Ovary (tissue), 9 donors: ENCODE results near the gene SYT2. TPM values are rescaled to one million over a fixed set of nuclear protein-coding genes. Genes with fewer than 3 reads are reported as not detected.
"Not testable (repeated sequence)": the region's sequence is repeated elsewhere in the genome, so short reads cannot be mapped to it uniquely, and the experiment has no call there.

Source experiments
- DNase-seq, 5 donors: peaks; one replicate each; pipeline ENCODE4 v3.0.0-alpha.2; 2019 to 2020
- H3K27ac ChIP-seq, 2 donors: fragments of 200-600 bp; one replicate each; pipeline versions ENCODE4 v1.5.1 to v1.8.0; 2019 to 2022
- H3K27me3 ChIP-seq: fragments of 200-600 bp; one replicate; pipeline ENCODE4 v1.8.0; 2022
- H3K36me3 ChIP-seq: fragments of 200-600 bp; sonication (generic); one replicate; pipeline ENCODE4 v1.5.1; 2019
- H3K4me1 ChIP-seq: one replicate; pipeline ENCODE4 v1.8.1; 2013; ENCODE audit warnings: mild to moderate bottlenecking, moderate library complexity; ENCODE audit not compliant: insufficient read depth
- H3K4me3 ChIP-seq: fragments of 200-600 bp; sonication (generic); one replicate; pipeline ENCODE4 v1.5.1; 2017
- H3K9me3 ChIP-seq, 2 donors: fragments of 200-600 bp in 1 of 2; sonication (generic) in 1 of 2; one replicate each; pipeline versions ENCODE4 v1.5.1 to v1.8.1; 2013 to 2019; ENCODE audit warnings: mild to moderate bottlenecking in 1 of 2, moderate library complexity in 1 of 2
- CTCF ChIP-seq, 3 donors: fragments of 450-650 bp in 2 of 3; fragments of 200-600 bp in 1 of 3; IDR thresholded peaks; one replicate each; pipeline versions ENCODE4 v1.5.1 to v1.8.0; 2016 to 2022; ENCODE audit warnings: antibody characterized with exemption in 3 of 3, mild to moderate bottlenecking in 1 of 3
- EP300 ChIP-seq: sonication (generic); formaldehyde crosslinking; IDR thresholded peaks from one replicate; pipeline ENCODE4 v1.6.1; 2017; ENCODE audit warnings: antibody characterized with exemption
- POLR2A ChIP-seq: fragments of 450-650 bp; IDR thresholded peaks from one replicate; pipeline ENCODE4 v1.6.1; 2017; ENCODE audit warnings: antibody characterized with exemption, mild to moderate bottlenecking, moderate library complexity
- WGBS, 3 donors: extraction: QIAGEN DNeasy Blood & Tissue Kit in 1 of 3; methylation state at CpG; one replicate each; pipeline versions ENCODE4 v1.1.5 to v1.1.7; 2013 to 2017; 5-methylcytosine and 5-hydroxymethylcytosine counted together
- intact Hi-C, 4 donors: fragments of 100-400 bp; cut with DNase I; formaldehyde crosslinking; loops; one replicate each; pipeline versions ENCODE4 v1.11.0 to v1.15.1; 2022 to 2023
- polyA plus RNA-seq, 2 donors: library from polyadenylated mRNA; stranded (reverse); fragments of 200-250 nt in 1 of 2; fragments of 350-450 nt in 1 of 2; fragmentation: Illumina TruSeq in 1 of 2; extraction: RNeasy Lipid Tissue Mini Kit (QIAGEN cat#74804) in 1 of 2; gene quantifications; one replicate each; pipeline ENCODE4 v1.2.3, GENCODE V29; 2013 to 2014
- total RNA-seq, 7 donors: library from RNA; depleted of rRNA in 2 of 7; stranded (reverse); fragments of >200 nt in 2 of 7; fragmentation: NEBNext Ultra II Directional in 3 of 7; extraction: Animal tissue kit (Norgen Biotek cat#: 25700) in 3 of 7; gene quantifications; one replicate each; pipeline versions ENCODE4 v1.1.0 to v1.2.4, GENCODE V29; 2016 to 2023
- donor health status: DM: no; HTN: no; CAD: no; lungs with moderate emphysema.
- donor health status: DM: no; HTN: no; CAD: no.
- donor health status: Bipolar disorder and iron deficiency.
- donor health status: DM: yes; HTN: yes; CAD: no.
- donor health status: DM: no; HTN: no; CAD: no.
- donor health status: DM: yes; HTN: yes; CAD: no.

Gene SYT2
- total and polyA plus RNA-seq, 9 donors = 0.34 to 5.5 (median 0.57) TPM; not detected in 1

GRCh38 chr1:202638019-202638700 lies 72.1 kb downstream of the SYT2 start:
- Histone ChIP-seq H3K9me3 (no peaks in the 10 kb centered on the region), H3K27ac (no peak overlapping the region), H3K4me1 (peaks cover 7% of the 10 kb centered on the region), H3K36me3 (no peaks in the 10 kb centered on the region), H3K4me3 (no peak overlapping the region), H3K27me3 (no peaks in the 10 kb centered on the region)
- WGBS, 3 donors = 75 to 86% (median 79%) methylated on average over 7 of the region's 7 CpGs
- intact Hi-C loops = no loop called here
- TF ChIP-seq CTCF (IDR thresholded peaks at IDR 0.05) (no peak), POLR2A (no peak), EP300 (no peak)
- DNase-seq = no peak

GRCh38 chr1:202637321-202638018 lies 72.8 kb downstream of the SYT2 start:
- intact Hi-C loops, DNase-seq: not testable (repeated sequence)

GRCh38 chr1:202636171-202636570 lies 74.1 kb downstream of the SYT2 start:
- H3K4me3 ChIP-seq, H3K36me3 ChIP-seq, H3K27ac ChIP-seq, DNase-seq, H3K27me3 ChIP-seq, H3K4me1 ChIP-seq, intact Hi-C loops, H3K9me3 ChIP-seq: not testable (repeated sequence)
- WGBS, 3 donors = 62 to 63% (median 63%) methylated on average over 3 of the region's 3 CpGs

More at GRCh38 chr1:202637321-202638018, 72.8 kb downstream of the SYT2 start:
- not testable (repeated sequence) for H3K4me1 ChIP-seq, H3K9me3 ChIP-seq, H3K27me3 ChIP-seq, H3K4me3 ChIP-seq, H3K36me3 ChIP-seq, H3K27ac ChIP-seq
- WGBS, 3 donors = 83 to 90% (median 86%) methylated on average over 16 of the region's 16 CpGs

GRCh38 chr1:202632241-202632640 lies 78.0 kb downstream of the SYT2 start:
- no peaks in the 10 kb centered on the region for H3K4me1 ChIP-seq
- H3K9me3 ChIP-seq = no peaks in the 10 kb centered on the region
- TF ChIP-seq CTCF (IDR thresholded peaks at IDR 0.05) = no peak
- TF ChIP-seq EP300 = no peak
- no peak for TF ChIP-seq POLR2A
- WGBS, 3 donors = 86 to 90% (median 88%) methylated on average over 10 of the region's 10 CpGs
- intact Hi-C loops = loop anchor here in 1 of 4 donors (5.0 kb wide), 1 partner anchor 85 kb away; no protein-coding TSS in a partner anchor
- H3K27me3 ChIP-seq = no peaks in the 10 kb centered on the region
- no peaks in the 10 kb centered on the region for H3K36me3 ChIP-seq
- no peak overlapping the region for H3K4me3 ChIP-seq
- no peak for DNase-seq
- H3K27ac ChIP-seq = no peak overlapping the region

GRCh38 chr1:202631076-202631923 lies 79.0 kb downstream of the SYT2 start:
- DNase-seq = no peak
- 73 to 75% (median 74%) methylated on average over 11 of the region's 11 CpGs for WGBS, 3 donors
- Histone ChIP-seq H3K27ac (no peak overlapping the region), H3K27me3 (no peaks in the 10 kb centered on the region), H3K9me3 (no peaks in the 10 kb centered on the region), H3K4me3 (no peak overlapping the region), H3K36me3 (no peaks in the 10 kb centered on the region), H3K4me1 (no peaks in the 10 kb centered on the region)
- TF ChIP-seq POLR2A = no peak
- TF ChIP-seq EP300 = no peak
- no peak for TF ChIP-seq CTCF (IDR thresholded peaks at IDR 0.05)
- intact Hi-C loops = loop anchor here in 1 of 4 donors (5.0 kb wide), 1 partner anchor 86 kb away; no protein-coding TSS in a partner anchor
